Measurements from ENCODE around the gene ALDH3A1.

ALDH3A1 gene

DNA sequence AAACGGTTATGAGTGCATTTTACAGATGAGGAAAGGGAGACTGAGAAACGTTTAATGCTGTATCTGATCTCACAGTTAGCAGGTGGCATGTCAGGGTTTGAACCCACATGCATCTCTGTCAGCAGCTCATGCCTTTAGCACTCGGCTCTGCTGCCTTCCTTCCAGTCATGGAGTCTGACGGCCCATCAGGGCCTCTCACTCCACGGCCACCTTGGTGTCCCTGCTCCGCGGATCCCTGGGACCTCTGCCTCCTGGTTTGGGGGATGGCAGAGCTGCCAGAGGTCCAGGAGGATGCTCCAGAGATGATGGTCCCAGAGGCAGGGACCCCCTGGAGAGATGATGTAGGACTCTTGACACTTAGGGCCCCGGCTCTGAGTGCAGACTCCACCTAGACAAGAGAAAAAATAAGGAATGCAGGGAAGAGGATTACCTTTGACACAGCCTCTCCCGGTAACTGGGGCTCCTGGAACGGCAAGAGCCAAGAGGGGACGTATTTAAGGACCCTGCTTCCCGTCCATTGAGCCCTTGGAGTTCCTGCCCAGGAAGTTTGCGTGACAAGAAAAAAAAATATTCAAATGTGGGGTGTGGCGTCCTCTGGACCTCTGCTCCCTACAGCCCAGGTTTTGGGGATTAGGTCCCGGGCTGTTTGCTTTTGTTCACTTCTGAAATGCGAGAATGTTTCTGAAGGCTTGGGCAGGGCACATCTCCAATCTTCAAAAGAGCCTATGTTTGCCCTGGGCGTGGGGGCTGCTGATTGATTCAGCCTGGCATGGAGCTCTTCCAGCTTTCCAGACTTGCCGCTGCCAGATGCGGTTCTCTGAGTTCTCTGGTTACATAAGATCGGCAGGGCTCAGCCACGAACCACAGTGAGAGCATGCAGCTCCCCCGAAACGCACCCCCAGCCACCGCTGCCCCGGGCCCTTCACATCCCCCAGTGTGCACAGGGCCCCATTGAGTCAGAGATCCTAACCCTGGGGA lies at the start of gene ALDH3A1:
ALDH3A1 (minus strand) TSS at position 470 of the 978 bp plus-strand sequence. CDS start 3,169 bp downstream, outside the sequence.
- no peak for FAIRE-seq
- TF ChIP-seq, protein P1, sequence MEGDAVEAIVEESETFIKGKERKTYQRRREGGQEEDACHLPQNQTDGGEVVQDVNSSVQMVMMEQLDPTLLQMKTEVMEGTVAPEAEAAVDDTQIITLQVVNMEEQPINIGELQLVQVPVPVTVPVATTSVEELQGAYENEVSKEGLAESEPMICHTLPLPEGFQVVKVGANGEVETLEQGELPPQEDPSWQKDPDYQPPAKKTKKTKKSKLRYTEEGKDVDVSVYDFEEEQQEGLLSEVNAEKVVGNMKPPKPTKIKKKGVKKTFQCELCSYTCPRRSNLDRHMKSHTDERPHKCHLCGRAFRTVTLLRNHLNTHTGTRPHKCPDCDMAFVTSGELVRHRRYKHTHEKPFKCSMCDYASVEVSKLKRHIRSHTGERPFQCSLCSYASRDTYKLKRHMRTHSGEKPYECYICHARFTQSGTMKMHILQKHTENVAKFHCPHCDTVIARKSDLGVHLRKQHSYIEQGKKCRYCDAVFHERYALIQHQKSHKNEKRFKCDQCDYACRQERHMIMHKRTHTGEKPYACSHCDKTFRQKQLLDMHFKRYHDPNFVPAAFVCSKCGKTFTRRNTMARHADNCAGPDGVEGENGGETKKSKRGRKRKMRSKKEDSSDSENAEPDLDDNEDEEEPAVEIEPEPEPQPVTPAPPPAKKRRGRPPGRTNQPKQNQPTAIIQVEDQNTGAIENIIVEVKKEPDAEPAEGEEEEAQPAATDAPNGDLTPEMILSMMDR (IDR thresholded peaks at IDR 0.05; ENCODE audit: insufficient read depth, missing control alignments), result no peak
- no peak for DNase-seq (ENCODE audit: insufficient read length, low spot score)

DNA sequence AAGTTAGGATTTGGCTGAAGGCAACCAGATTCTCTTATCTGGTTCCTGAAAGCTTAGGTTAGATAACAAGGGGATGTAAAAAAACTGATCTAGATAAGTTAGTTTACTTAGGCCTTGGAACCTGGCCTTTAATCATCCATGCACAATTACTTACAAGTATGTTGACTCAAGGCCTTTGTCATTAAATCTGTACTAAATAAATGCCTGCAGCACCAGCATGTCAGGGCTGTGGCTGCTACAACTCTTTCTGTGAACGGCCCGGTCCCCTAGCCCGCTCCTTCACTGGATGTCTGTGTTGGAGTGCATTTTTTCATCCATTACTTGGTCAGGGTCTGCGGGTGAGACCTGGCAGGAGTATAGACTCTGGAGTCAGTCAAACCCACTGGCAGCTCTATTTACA lies 48.4 kb upstream of the ALDH3A1 start:
- TF ChIP-seq, protein P1 (IDR thresholded peaks at IDR 0.05; ENCODE audit: insufficient read depth, missing control alignments), result no peak
- no peak for FAIRE-seq
- DNase-seq (ENCODE audit: insufficient read length, low spot score), result no peak

DNA sequence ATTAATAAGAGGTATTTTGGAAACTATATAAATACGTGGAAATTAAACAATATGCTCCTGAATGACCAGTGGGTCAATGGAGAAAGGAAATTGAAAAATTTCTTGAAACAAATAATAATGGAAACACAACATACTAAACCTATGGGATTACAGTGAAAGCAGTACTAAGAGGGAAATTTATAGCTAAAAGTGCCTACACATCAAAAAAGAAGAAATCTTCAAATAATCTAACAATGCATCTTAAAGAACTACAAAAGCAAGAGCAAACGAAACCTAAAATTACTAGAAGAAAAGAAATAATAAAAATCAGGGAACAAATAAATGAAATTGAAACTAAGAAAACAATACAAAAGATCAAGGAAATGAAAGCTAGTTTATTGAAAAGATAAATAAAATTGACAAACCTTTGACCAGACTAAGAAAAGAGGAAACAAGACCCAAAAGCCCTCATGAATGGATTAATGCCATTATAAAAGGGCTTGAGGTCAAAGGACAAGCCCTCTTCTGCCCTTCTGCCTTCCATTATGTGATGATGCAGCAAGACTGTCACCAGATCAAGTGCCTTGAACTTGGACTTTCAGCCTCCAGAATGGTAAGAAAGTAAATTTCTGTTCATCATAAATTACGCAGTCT lies 43.9 kb upstream of the ALDH3A1 start:
- TF ChIP-seq, protein P1 (IDR thresholded peaks at IDR 0.05; ENCODE audit: insufficient read depth, missing control alignments), result no peak
- FAIRE-seq (no peak), DNase-seq (ENCODE audit: insufficient read length, low spot score) (no peak)

DNA sequence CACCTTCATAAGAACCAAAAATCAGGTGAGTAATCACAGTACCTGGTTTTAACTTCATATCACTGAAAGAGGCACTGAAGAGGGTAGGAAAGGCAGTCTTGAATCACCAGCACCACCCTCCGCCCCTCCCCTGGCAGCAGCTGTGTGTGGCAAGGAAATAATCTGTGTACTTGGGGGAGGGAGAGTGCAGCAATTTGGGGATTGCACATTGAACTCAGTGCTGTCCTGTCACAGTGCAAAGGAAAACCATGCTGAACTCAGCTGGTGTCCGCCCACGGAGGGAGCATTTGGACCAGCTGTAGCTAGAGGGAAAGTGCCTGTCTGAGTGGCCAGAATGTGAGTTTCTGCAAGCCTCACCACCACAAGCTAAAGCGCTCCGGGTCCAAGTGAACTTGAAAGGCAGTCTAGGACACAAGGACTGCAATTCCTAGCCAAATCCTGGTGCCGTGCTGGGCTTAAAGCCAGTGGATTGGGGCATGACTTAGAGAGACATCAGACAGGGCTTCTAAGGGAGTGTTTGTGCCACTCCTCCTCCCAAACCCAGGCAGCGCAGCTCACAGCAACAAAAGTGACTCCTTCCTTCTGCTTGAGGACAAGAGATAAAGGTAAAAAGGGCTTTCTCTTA lies 39.7 kb upstream of the ALDH3A1 start:
- DNase-seq (ENCODE audit: insufficient read length, low spot score) (no peak), FAIRE-seq (no peak)
- TF ChIP-seq, protein P1 (IDR thresholded peaks at IDR 0.05; ENCODE audit: insufficient read depth, missing control alignments), result no peak

DNA sequence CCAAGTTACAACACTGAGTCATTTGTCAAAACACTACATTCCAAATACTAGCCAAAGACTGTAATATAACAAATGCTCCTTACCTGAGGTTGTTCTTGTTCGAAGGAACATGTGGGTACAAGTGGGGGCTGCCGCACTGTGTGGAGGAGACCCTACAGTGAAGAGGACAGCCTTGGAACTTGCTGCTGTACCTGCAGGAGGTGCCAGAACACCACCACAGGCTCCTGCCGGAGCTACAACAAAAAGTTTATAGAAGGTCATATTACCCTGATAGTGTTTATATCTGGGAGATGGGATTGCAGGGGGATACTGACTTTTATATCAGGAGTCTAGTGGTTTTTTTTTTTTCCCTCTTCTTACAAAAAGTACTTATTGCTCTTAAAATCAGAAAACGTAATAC lies 37.8 kb upstream of the ALDH3A1 start:
- TF ChIP-seq, protein P1 (IDR thresholded peaks at IDR 0.05; ENCODE audit: insufficient read depth, missing control alignments), result peak; percentile 23
- DNase-seq (ENCODE audit: insufficient read length, low spot score) (no peak), FAIRE-seq (no peak)

DNA sequence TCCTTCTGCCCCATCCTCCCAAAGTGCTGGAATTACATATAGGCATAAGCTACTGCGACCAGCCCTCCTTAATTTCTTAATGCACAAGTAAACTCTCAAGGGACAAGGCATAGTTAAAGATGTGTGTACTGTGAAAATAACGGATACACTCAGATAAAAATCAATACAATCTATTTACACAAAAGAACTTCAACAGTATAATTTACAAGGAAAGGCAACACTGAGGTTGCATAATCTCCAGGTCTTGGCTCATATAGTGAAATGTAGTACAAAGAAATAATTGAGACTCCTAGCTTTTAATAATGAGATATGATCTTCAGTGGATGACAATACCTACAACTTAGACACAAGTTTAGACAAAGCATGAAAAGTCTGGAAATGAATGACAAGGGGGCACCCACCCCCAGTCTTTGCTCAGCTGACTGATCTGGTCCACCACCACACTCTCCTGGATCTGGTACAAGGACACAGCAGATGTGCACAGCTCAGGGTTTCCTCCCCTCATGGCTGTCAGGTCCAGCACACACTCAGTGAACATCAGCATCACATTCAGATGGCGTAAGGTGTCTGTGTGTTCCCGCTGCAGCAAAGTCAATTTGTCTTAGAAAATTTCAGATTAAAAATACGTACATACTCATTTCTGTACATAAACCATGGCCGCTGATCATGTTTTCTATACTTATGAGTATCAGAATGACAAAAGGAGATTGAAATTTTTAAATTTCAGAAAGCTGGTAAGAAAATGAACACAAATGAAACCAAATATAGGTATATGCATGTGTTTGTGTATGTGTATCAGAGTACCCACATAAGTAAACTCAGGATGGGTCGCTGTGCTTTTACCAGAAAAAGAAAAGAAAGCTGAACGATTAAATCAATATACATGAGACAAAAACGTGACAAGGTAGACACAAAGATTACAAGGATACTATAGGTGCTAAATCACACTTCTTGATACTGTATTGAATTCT lies 33.7 kb upstream of the ALDH3A1 start:
- no peak for DNase-seq (ENCODE audit: insufficient read length, low spot score)
- no peak for FAIRE-seq
- TF ChIP-seq, protein P1 (IDR thresholded peaks at IDR 0.05; ENCODE audit: insufficient read depth, missing control alignments), result no peak
